GM20431 (cell line): ENCODE measurements around the gene PCSK6.
"Not testable (repeated sequence)": the region's sequence is repeated elsewhere in the genome, so short reads cannot be mapped to it uniquely, and the experiment has no call there.

ENCODE experiments used
- in situ Hi-C: fragments of 300-500 bp; cut with MseI, MboI; formaldehyde crosslinking; loops from one replicate; pipeline ENCODE4 v1.15.0; 2020; ENCODE audit warnings: low sequenced_read_pairs; ENCODE audit not compliant: unreplicated experiment

PCSK6 gene

DNA sequence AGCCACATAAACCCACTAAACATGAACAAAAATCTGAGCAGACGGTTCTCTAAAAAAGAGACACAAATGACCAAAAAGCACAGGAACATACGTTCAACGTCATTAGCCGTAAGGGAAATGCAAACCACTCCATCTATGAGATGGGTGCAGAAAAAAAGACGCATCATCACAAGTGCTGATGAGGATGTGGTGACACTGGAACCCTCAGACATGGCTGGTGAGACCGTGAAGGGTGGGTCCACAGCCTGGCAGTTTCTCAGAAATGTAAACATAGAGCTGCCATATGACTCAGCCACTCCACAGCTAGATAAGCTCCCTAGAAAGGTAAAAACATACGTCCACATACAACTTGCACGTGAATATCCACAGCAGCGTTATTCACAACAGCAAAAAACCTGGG lies 23.3 kb downstream of the PCSK6 start:
- in situ Hi-C loops, result no loop called here

- in situ Hi-C loops, result no loop called here
Observed at GRCh38 chr15:101464999-101465669, 24.4 kb downstream of the PCSK6 start.

GRCh38 chr15:101464256-101464998 lies 25.1 kb downstream of the PCSK6 start:
- in situ Hi-C loops, result no loop called here

DNA sequence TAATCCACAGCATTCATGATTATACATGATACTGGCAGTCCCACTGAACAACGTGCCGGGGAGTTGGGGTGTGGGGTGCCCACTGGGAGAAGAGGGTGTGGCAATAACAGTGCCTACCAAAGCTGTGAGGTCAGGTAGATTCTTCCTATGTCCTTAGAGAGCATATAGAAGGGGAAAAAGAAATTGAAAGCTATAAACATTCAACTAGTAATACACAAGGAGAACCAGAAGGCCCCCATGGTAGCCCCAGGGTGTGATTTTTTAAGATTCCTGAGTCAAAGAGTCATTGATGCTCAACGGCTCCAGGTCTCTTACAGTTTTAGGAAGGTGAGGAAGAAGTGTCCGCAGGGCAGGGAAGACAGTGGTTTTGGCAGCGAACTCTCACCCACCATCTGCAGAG lies 25.8 kb downstream of the PCSK6 start:
- in situ Hi-C loops, result not testable (repeated sequence)

- in situ Hi-C loops, result no loop called here
Observed at GRCh38 chr15:101463270-101463669, 26.2 kb downstream of the PCSK6 start.

- in situ Hi-C loops, result no loop called here
Observed at GRCh38 chr15:101461097-101461496, 28.4 kb downstream of the PCSK6 start.

- in situ Hi-C loops, result no loop called here
Observed at GRCh38 chr15:101459579-101460300, 29.8 kb downstream of the PCSK6 start.

DNA sequence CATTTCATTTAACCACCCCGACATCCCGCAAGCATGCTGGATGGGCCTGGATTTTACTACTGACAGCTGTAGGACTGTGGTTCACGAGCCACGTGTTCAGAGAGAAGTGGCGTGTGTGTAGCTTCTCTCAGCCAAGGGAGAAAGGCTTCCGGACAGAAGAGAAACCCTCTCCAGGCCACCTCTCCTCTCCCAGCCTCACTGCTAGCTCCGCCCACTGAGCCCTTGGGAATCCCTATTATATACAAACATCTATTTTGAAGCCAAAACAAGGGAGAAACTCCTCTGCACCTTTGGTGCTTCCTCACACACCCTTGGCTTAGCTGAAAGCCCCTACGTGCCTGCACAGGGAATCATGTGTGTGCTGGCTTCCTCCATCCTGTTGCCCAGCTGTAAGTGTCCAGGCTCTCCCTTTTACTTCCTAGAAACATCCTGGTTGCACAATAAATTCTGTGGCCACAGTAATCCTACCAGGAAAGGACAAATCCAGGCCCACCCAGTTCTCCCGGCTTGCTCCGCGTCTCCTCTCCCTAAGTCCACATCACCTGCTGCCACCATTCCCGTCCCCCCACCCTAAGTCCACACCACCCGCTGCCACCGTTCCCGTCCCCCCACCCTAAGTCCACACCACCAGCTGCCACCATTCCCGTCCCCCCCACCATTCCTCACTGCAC lies 30.5 kb downstream of the PCSK6 start:
- in situ Hi-C loops, result no loop called here

DNA sequence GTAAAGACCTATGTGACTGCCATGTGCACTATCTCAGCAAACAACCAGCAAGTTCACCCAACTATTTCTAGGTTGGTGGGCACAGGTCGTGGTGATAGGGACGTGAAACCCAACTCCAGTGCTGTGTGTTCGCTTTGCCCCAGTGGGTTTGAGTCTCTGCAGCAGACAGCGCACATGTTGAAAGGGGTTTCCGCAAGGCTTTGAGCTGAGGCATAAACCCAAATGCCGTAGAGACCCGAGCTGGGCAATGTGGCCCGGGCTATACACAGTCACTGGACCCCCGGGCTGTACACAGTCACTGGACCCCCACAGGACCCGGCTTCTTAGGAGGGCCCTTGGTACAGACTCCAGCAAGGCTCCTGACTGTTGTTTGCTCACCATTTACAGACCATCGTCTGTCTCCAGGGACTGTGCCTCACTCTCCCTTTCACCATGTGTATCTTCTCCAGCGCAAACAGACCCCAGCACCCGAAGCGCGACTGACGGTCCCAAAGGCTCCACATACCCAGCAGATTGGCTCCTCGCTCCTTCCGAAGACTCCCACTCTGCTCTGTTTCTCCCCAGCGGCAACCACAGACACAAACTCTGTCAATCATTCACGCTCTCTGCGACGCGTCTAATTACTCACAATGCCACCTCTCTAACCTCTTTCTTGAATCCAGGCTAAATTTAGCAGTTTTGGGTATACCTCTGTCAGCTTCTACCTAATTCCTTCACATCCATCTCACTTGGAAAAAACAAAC lies 31.2 kb downstream of the PCSK6 start:
- in situ Hi-C loops, result no loop called here

DNA sequence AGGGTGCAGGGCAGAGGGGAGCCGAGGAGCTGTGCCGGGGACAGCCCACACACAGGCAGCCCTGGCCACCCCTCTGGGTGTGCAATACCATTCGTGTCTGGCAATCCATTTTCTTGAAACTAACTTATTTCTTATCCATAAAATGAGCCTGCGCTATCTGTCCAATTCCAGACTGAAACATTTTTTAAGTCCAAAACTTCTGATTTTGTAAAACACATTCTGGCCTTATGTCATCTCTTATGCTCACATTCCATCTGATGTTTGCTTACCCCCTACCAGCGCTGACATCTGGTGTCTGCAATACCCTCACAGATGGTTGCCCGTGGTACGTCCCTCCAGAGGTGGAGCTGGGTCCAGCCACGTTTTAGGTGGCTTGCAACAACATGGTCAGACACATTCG lies 31.8 kb downstream of the PCSK6 start:
- in situ Hi-C loops, result no loop called here

DNA sequence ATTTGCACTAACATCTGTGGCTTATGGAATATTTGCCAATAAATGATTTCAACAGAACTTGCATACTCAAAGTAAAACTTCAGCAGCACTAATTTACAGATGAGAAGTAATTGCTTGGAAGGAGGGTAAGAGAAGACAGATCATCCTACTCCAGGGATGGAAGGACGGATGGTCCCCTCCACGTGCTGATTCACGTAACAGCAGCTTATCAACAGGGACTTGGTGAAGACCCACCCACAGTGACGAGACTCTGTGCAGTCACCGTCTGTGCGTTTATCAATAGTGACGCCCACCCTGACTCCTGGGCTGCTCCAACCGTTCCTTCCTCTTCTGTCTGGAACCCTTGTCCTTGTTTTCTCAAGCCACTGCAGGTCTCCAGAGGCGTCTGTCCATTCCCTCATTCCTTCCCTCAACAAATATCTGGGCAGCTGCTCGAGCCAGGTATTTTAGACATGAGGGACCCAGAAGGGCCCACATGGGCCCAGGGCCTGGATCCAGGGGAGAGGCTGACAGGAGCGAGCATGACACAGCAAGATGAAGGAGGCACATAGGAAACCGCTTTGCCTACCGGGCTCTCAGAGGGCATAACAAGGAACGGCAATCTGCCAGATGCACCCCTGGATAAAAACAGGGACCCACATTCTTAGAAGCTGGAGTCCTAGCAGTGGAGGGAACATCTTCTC lies 33.3 kb downstream of the PCSK6 start:
- in situ Hi-C loops, result no loop called here

DNA sequence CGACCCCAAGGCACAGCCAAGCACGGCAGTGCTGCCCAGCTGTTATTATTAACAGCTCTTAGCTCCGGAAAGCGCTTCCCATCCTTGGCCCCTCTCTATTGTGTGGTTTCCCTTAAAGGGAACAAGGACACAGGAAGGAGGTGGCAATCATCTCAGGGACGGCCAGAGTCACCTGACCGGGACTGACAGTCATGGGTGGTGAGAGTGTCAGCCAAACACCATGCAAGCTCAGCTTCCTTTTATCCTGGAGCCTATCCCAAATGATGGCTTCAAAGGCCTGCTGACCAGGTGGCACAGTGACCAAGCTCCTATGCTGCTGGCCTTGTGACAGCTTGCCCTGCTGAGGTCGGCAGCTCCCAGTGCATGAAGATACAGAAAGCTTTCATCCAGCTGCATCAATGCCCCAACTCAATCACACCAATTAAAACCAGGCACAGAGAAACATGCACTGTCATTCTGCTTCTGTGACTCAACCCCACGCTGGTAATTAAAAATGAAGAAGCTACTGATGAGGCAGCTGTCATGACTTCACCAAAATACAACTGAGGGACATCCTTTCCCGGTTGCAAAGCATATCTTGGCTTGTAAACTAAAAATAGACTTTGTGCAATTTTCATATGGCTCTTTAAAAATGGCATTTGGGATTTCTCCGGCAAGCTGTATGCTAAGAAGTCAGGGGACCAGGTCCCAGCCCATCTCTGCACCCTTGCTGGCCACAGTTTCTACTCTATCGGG lies 34.0 kb downstream of the PCSK6 start:
- in situ Hi-C loops, result no loop called here

DNA sequence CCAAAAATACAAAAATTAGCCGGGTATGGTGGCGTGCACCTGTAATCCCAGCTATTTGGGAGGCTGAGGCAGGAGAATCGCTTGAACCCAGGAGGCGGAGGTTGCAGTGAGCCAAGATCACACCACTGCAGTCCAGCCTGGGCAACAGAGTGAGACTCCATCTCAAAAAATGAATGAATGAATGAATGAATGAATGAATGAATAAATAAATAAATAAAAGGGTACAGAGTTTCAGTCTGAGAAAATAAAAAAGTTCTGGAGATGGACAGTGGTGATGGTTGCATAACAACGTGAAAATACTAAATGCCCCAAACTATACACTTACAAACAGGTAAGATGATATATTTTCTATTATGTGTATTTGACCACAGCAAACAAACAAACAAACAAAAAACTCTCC lies 34.7 kb downstream of the PCSK6 start:
- in situ Hi-C loops, result not testable (repeated sequence)

DNA sequence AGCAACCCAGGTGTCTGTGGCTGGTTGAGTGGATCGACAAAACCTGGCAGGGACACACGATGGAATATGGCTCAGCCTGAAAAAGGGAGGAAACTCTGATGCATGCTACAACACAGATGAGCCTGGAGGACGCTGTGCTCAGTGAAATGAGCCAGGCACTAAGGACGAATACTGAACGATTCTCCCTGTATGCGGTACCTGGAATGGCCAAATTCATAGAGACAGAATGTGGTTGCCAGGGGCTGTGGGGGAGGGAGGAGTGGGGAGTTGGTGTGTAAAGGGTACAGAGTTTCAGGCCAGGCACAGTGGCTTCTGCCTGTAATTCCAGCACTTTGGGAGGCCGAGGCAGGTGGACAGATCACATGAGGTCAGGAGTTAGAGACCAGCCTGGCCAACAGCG lies 35.1 kb downstream of the PCSK6 start:
- in situ Hi-C loops, result no loop called here

DNA sequence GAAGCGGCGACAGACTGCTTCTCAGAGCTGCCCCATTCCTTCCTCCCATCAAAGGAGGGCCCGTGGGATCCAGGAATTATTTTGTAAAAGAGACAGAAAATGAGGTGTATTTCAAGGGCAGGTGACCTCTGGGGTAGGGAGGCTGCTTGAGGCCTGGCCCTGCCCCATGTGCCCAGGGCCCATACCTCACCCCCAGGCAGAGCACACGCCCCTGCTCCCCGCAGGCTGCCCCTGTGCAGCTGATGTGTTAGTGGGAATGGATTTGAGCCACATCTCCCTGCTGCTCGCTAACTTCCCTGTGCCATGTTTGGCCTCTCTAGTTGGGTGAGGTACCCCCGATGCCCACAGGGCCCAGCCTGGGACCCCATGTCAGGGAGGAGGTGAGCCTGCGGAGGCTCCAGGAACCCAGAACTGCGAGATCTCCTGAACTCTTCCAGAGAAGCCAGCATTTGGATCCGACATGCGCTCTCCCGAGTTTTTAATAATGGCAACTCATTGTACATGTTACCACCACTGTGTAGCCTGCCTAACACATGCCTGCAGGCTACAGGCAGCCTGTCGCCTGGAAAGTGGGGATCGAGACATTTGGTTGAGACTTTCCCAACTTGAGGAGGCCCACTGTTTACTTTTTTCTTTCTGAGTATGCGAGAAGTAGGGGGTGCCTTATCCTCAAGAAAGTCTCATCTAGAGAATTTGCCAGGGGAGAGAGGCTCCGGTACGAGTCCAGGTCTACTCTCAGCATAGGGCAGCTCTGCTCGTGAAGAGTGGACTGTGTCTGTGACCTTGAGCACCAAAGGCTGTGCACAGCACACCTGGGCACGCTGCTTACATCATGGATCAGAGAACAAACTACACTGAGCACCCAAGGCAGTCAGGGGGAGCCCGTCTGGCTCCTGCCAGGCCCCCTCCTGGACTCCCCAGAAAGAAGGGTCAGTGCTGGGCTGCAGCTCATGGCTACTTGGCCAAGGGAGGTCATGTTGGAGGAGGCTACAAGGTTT lies 36.1 kb downstream of the PCSK6 start:
- in situ Hi-C loops, result no loop called here

DNA sequence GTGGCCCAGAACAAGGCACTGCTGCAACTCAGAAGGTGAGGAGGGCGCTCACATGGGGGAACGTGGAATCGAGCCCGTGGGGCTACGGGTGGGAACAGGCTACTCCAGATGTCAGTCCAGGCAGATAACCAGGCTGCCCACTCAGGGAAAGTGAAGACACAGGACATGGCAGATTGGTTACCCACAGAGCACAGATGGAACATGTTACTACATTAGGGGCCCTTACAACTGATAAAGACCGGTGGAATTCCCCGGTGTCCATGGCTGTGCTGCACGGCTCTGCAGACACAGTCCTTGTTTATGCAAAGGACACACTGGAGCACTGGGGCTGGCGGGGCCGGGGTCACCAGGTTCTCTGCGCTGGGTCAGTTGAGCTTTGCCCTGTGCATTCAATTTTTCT lies 36.9 kb downstream of the PCSK6 start:
- in situ Hi-C loops, result no loop called here

GRCh38 chr15:101451846-101452245 lies 37.7 kb downstream of the PCSK6 start:
- in situ Hi-C loops, result no loop called here
